HepG2 (cell line): ENCODE measurements around the gene XXYLT1. TPM values are rescaled to one million over a fixed set of nuclear protein-coding genes. Genes with fewer than 3 reads are reported as not detected.

ENCODE experiments used
- CREM ChIP-seq, 2 experiments: sonication (generic) in 1 of 2; formaldehyde crosslinking in 1 of 2; IDR thresholded peaks; 2 replicates each; pipeline versions ENCODE4 v1.4.0 to v1.6.1; 2016 to 2020; ENCODE audit warnings: antibody characterized with exemption in 1 of 2, mild to moderate bottlenecking in 1 of 2, missing genetic modification reagents in 1 of 2
- EP300 ChIP-seq, 3 experiments: sonication (generic) in 1 of 3; formaldehyde crosslinking in 1 of 3; IDR thresholded peaks; 2 replicates each; pipeline versions ENCODE4 v1.5.1 to v1.6.1; 2011 to 2020; ENCODE audit warnings: low read depth in 2 of 3, low read length in 2 of 3, borderline replicate concordance in 1 of 3, improper control_type of control experiment in 1 of 3, mild to moderate bottlenecking in 1 of 3, missing genetic modification reagents in 1 of 3, moderate library complexity in 1 of 3
- GATAD1 ChIP-seq: IDR thresholded peaks from 2 replicates; pipeline ENCODE4 v1.6.1; 2016; ENCODE audit warnings: missing genetic modification reagents, missing compliant biosample characterization
- MIER2 ChIP-seq: IDR thresholded peaks from 2 replicates; pipeline ENCODE4 v1.6.1; 2016; ENCODE audit warnings: missing biosample characterization, missing genetic modification reagents
- MIXL1 ChIP-seq: IDR thresholded peaks from 2 replicates; pipeline ENCODE4 v1.6.1; 2016
- NCOA2 ChIP-seq: sonication (generic); formaldehyde crosslinking; IDR thresholded peaks from 2 replicates; pipeline ENCODE4 v1.8.0; 2022; ENCODE audit warnings: inconsistent platforms
- RFXAP ChIP-seq: sonication (generic); formaldehyde crosslinking; IDR thresholded peaks from 2 replicates; pipeline ENCODE4 v1.4.0; 2020; ENCODE audit warnings: missing genetic modification reagents, borderline replicate concordance
- SNAPC2 ChIP-seq: sonication (generic); formaldehyde crosslinking; IDR thresholded peaks from 2 replicates; pipeline ENCODE4 v1.8.1; 2022; ENCODE audit warnings: mild to moderate bottlenecking, missing genetic modification reagents
- TCF12 ChIP-seq, 2 experiments: fragments of 450-650 bp in 1 of 2; sonication (generic) in 1 of 2; formaldehyde crosslinking in 1 of 2; IDR thresholded peaks; 2 replicates each; pipeline versions ENCODE4 v1.6.1 to v1.8.0; 2017 to 2022; ENCODE audit warnings: antibody characterized with exemption in 1 of 2, mild to moderate bottlenecking in 1 of 2, missing genetic modification reagents in 1 of 2, moderate library complexity in 1 of 2
- ZBTB40 ChIP-seq, 2 experiments: fragments of 450-650 bp in 1 of 2; sonication (generic) in 1 of 2; formaldehyde crosslinking in 1 of 2; IDR thresholded peaks; 2 replicates each; pipeline versions ENCODE4 v1.6.1 to v1.8.0; 2016 to 2022; ENCODE audit warnings: antibody characterized with exemption in 1 of 2, mild to moderate bottlenecking in 1 of 2, missing genetic modification reagents in 1 of 2
- ZNF232 ChIP-seq: sonication (generic); formaldehyde crosslinking; IDR thresholded peaks from 2 replicates; pipeline ENCODE4 v1.4.0; 2020; ENCODE audit warnings: missing genetic modification reagents, borderline replicate concordance
- ZNF790 ChIP-seq: sonication (generic); formaldehyde crosslinking; IDR thresholded peaks from 2 replicates; pipeline ENCODE4 v1.8.0; 2022; ENCODE audit warnings: missing genetic modification reagents, mild to moderate bottlenecking, borderline replicate concordance
- ZNF841 ChIP-seq: sonication (generic); formaldehyde crosslinking; IDR thresholded peaks from 2 replicates; pipeline ENCODE4 v1.8.1; 2023; ENCODE audit warnings: missing genetic modification reagents, borderline replicate concordance
- polyA plus RNA-seq, 8 experiments: library from polyadenylated mRNA; depleted of rRNA in 3 of 8; stranded (reverse) in 7 of 8; unstranded in 1 of 8; fragments of >200 nt; fragmentation: Illumina TruSeq in 4 of 8; extraction: Trizol in 4 of 8; gene quantifications; 2 replicates each; pipeline versions ENCODE4 v1.2.1 to v1.2.3, GENCODE V29; 2011 to 2016; ENCODE audit warnings: low read depth in 4 of 8, missing spikeins in 1 of 8, mixed read lengths in 1 of 8; ENCODE audit not compliant: insufficient read depth in 1 of 8
- total RNA-seq, 5 experiments: library from RNA; depleted of rRNA; stranded (reverse); fragments of >200 nt; fragmentation: Illumina TruSeq; extraction: Trizol; gene quantifications; 2 replicates each; pipeline ENCODE4 v1.2.3, GENCODE V29; 2016; ENCODE audit warnings: low read depth in 1 of 5
- TF ChIP-seq, protein P1 (sequence below): sonication (generic); formaldehyde crosslinking; IDR thresholded peaks from 2 replicates; pipeline ENCODE4 v1.8.1; 2022; ENCODE audit warnings: mild to moderate bottlenecking, missing genetic modification reagents
- TF ChIP-seq, protein P2 (sequence below): sonication (generic); formaldehyde crosslinking; IDR thresholded peaks from 2 replicates; pipeline ENCODE4 v1.8.0; 2022; ENCODE audit warnings: mild to moderate bottlenecking, missing genetic modification reagents; ENCODE audit not compliant: insufficient replicate concordance

XXYLT1 gene
- total and polyA plus RNA-seq, 2 of the 13 experiments (the other 11 are each of a cell fraction or from before 2014, with no cell fraction given) = 17.7 to 19.0 TPM

GRCh38 chr3:195162033-195162669 is 108.8 kb downstream of the XXYLT1 start (continued):
- TF ChIP-seq ZBTB40 (IDR thresholded peaks at IDR 0.05) (no peak), ZBTB40 (CRISPR knock-in tag; IDR thresholded peaks at IDR 0.05) (peak; percentile 80; the same call in 1 of the 2 replicates), GATAD1 (CRISPR knock-in tag) (peak; percentile 62; the same call in 1 of the 2 replicates), RFXAP (CRISPR knock-in tag) (0 out of 2 replicates have a peak, but pooled peaks have one; percentile 48), ZNF790 (0 out of 2 replicates have a peak, but pooled peaks have one; percentile 16), ZNF841 (CRISPR knock-in tag) (no peak), CREM (IDR thresholded peaks at IDR 0.05) (peak; percentile 69), CREM (CRISPR knock-in tag; IDR thresholded peaks at IDR 0.05) (no peak), TCF12 (IDR thresholded peaks at IDR 0.05) (no peak), TCF12 (CRISPR knock-in tag; IDR thresholded peaks at IDR 0.05) (peak; percentile 49; the same call in 1 of the 2 replicates), SNAPC2 (peak; percentile 22; the same call in 1 of the 2 replicates), EP300 (IDR thresholded peaks at IDR 0.05; ENCODE audit: low read depth in 2 of 2, low read length in 2 of 2) (peak in 1 of 2 experiments; percentile 91; a peak in 2 of 4 replicates), EP300 (CRISPR knock-in tag; IDR thresholded peaks at IDR 0.05; ENCODE audit: borderline replicate concordance) (peak; percentile 92; the same call in 1 of the 2 replicates), NCOA2 (CRISPR knock-in tag) (peak; percentile 96), MIXL1 (CRISPR knock-in tag) (peak; percentile 97), ZNF232 (peak; percentile 85; the same call in 1 of the 2 replicates), MIER2 (CRISPR knock-in tag) (peak; percentile 65)
- TF ChIP-seq, protein P1, sequence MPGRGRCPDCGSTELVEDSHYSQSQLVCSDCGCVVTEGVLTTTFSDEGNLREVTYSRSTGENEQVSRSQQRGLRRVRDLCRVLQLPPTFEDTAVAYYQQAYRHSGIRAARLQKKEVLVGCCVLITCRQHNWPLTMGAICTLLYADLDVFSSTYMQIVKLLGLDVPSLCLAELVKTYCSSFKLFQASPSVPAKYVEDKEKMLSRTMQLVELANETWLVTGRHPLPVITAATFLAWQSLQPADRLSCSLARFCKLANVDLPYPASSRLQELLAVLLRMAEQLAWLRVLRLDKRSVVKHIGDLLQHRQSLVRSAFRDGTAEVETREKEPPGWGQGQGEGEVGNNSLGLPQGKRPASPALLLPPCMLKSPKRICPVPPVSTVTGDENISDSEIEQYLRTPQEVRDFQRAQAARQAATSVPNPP (CRISPR knock-in tag) = 0 out of 2 replicates have a peak, but pooled peaks have one; percentile 56
- TF ChIP-seq, protein P2, sequence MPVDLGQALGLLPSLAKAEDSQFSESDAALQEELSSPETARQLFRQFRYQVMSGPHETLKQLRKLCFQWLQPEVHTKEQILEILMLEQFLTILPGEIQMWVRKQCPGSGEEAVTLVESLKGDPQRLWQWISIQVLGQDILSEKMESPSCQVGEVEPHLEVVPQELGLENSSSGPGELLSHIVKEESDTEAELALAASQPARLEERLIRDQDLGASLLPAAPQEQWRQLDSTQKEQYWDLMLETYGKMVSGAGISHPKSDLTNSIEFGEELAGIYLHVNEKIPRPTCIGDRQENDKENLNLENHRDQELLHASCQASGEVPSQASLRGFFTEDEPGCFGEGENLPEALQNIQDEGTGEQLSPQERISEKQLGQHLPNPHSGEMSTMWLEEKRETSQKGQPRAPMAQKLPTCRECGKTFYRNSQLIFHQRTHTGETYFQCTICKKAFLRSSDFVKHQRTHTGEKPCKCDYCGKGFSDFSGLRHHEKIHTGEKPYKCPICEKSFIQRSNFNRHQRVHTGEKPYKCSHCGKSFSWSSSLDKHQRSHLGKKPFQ (CRISPR knock-in tag) = peak; percentile 64
